NCI-H524 (cell line): ENCODE data around the gene NUDT16.

Source experiments
- DNase-seq, 2 experiments: peaks; one replicate each; lab custom pipeline; 2025; lab: John Stamatoyannopoulos, UW

Gene NUDT16

GRCh38 chr3:131386429-131387165 lies 5.0 kb downstream of the NUDT16 start:
- DNase-seq = no peak

- peak in 1 of 2 experiments; percentile 21 for DNase-seq
Measured at GRCh38 chr3:131387796-131388489, 6.4 kb downstream of the NUDT16 start.

DNA sequence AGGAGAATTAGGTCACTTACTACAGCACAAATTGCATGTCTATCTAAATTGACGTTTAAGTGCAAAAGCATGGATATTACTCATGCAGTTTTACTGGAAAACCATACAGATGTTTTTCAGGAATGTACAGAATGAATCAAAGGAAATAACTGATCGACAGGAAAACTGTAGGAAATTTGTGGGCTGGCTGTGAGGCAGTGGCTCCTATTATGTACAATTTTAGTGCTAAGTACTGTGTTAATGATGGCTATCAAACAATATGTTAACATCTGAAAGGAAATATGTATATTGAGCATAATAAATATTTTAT lies 6.9 kb downstream of the NUDT16 start:
- DNase-seq = no peak

DNA sequence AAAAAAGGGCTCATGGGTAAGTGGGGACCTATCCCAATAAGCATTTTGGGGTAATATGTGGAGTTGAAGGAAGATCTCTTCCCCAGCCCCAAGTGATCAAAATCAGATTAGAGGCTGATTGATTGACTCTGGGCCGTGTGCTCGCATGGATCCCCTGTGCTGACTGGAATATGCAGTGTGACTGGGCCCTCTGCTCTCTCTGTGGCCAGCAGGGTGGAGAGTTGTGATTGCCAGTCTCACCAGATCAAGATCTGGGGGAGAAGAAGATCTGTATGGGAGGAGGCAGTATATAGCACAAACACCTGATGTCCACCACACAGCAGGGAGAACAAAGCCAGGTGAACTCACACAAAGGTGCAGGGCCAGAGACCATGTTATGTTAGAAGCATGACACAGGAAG lies 8.8 kb downstream of the NUDT16 start:
- DNase-seq = no peak

- peak in 1 of 2 experiments; percentile 36 for DNase-seq
Measured at GRCh38 chr3:131393051-131393450, 11.5 kb downstream of the NUDT16 start.

DNA sequence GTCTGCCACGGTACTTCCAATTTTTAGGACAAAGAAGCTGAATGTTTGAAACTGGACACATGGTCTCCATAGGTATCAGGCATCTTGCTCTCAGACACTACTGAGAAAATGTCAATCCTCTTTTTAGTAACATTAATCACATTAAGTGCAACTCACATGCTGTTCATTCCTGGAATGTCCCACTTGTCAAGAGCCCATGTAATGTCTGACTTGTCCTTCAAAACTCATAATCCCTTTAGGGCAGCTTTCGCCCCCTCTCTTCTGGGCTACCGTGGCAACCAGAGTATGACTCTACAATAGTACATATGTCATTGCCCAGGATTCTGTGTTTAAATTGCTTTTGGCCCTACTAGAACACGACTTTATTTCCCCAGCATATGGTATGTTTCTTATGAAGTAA lies 12.3 kb downstream of the NUDT16 start:
- DNase-seq = peak; percentile 96 to 100

- DNase-seq = no peak
Measured at GRCh38 chr3:131394400-131394799, 12.8 kb downstream of the NUDT16 start.

DNA sequence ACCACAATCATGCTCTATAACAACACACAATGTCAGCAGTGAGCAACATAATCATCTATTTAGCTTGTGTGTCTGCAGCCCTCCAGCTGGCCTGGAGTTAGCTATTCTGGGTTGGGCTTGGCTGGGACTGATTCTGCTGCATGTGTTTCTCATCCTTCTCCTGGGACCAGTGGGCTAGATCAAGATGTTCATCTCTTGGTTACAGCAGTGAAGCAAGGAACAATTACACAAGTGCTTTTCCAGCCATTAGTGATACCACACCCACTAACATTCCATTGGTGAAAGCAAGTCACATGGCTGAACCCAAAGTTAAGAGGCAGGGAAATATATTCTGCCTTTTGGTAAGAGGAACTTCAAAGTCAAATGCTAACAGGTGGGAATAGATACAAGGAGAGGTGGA lies 14.6 kb downstream of the NUDT16 start:
- no peak for DNase-seq

DNA sequence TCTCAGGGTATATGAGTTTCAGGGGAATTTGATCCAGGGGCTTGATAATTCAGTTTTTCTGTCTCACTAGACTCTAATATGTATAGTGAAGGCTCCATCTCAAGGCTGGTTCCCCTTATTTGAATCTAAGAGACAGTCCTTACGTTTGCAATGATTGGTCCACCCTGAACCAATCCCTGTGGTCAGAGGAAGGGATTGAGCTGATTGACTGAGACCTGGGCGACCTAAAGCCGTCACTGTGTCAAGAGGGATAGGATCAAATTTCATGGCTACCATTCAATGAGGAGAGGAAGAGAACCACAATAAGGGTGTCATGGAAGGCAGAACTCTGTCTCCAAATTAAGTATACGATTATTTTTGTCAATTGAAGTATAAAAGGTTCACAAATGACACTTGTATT lies 16.3 kb downstream of the NUDT16 start:
- no peak for DNase-seq

DNA sequence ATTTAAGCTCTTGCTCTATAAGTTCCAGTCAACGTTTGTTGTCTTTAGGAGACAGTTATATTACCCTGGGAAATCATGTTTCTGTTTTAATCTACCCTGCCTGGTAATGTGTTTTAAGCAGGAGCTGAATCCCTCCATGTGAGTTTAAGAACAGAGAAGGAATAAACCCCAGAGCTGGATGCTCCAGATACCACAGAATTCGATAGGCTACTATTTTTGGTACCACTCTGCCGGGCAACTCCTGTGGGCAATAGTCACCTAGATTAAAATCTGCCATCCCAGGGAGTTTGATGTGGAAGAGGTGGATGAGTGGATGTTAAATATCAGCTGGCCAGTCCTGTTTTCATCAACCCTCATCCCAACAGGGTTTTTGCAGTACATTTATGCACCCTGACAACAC lies 20.4 kb downstream of the NUDT16 start:
- no peak for DNase-seq

GRCh38 chr3:131402391-131403039 lies 20.9 kb downstream of the NUDT16 start:
- DNase-seq = no peak

DNA sequence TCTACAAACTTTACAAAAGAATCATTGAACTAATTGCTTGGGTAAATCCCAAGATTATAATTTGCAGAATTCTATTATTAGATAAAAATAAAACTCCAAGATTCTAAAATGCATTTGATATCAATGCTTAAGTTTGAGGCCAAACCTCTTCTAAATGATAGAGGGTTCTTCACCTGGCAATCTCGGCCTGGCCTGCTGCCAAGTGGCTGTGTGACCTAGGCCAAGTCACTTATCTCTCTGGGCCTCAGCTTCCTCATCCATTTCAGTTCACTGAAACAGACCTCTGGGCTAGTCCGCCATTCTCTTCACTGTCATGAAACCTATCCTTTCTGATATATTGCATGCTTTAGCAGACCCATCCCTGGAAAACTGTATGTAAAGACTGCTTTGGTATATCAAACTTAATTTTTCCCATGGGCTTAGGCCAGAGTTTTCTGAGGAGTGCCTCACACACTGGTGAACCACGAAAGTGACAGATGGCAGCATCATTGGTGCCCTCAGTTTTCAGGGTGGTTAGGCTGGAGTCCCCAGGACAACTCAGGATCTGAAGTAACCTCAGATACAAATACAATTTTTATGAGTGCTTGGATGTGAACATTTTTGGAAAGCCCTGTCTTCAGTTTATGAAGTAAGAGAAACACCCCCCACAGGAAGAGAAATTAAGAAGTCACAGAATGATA lies 21.8 kb downstream of the NUDT16 start:
- no peak for DNase-seq

DNA sequence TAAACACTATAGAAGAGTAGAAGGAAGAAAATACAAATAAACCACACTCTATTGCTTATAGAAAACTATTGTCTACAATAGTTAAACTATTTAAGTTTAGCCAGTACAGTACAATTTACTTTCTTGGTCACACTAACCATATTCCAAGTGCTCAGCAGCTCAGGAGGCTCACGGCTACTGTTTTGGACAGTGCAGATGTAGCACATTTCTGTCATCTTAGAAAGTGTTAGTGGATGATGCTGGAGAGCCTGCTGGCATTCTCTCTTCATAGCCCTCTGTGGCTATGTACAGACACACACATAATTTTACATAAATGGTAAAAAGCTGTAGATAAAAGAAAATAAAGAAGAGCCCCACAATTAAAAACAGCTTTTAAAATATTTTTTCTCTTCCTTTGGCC lies 23.8 kb downstream of the NUDT16 start:
- no peak for DNase-seq

GRCh38 chr3:131406274-131406673 lies 24.7 kb downstream of the NUDT16 start:
- no peak for DNase-seq

- no peak for DNase-seq
Measured at GRCh38 chr3:131417751-131418150, 36.2 kb downstream of the NUDT16 start.

- no peak for DNase-seq
Measured at GRCh38 chr3:131421301-131421700, 39.7 kb downstream of the NUDT16 start.

GRCh38 chr3:131421957-131422498 lies 40.5 kb downstream of the NUDT16 start:
- DNase-seq = no peak

DNA sequence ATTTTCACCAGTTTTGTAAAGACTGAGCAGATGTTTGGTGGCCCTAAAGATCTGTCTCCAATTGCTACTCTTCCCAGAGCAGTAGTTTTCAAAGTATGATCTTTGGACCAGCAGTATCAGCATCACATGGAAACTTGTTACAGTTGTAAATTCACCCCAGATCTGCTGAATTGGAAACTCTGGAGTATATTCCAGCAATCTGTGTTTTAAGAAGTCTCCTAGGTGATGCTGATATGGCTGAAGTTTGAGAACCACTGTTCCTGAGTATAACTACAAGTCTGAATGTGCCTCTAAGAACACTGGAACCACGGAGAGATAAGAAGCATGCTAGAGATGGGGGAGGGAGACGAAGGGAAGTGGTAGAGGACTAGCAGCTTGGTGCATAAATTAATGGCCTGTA lies 45.7 kb downstream of the NUDT16 start:
- DNase-seq = no peak

GRCh38 chr3:131431754-131432153 lies 50.2 kb downstream of the NUDT16 start:
- no peak for DNase-seq

- DNase-seq = no peak
Measured at GRCh38 chr3:131432441-131432840, 50.9 kb downstream of the NUDT16 start.

DNA sequence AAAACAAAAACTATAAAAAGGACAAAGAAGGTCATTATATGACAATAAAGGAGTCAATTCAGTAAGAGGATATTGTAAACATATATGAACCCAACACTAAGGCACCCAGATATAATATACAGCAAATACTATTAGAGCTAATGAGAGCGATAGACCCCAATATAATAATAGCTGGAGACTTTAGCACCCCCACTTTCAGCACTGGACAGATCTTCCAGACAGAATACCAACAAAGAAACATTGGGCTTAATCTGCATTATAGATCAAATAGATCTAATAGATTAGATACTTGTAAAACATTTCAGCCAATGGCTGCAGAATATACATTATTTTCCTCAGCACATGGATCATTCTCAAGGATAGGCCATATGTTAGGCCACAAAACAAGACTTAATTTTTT lies 53.4 kb downstream of the NUDT16 start:
- DNase-seq = no peak
